ENCODE data around the gene TRH.
A peak's percentile ranks its signal among the peaks of the same experiment; 100 is the strongest.
"Not testable (repeated sequence)": the region's sequence is repeated elsewhere in the genome, so short reads cannot be mapped to it uniquely, and the experiment has no call there.

TRH gene

GRCh38 chr3:129975705-129976048, 1.2 kb downstream of the TRH start:
- H3K36me3 Mint-ChIP-seq (ENCODE audit: low read depth), result no peaks in the 10 kb centered on the region
- H3K27me3 Mint-ChIP-seq (ENCODE audit: low read depth), result peaks cover 82% of the 10 kb centered on the region
- no peaks in the 10 kb centered on the region for H3K9me3 Mint-ChIP-seq
- H3K4me3 Mint-ChIP-seq, result no peak overlapping the region
- H3K4me1 Mint-ChIP-seq (ENCODE audit: low read depth), result peaks cover 3% of the 10 kb centered on the region
- no peak overlapping the region for H3K27ac Mint-ChIP-seq

GRCh38 chr3:129976286-129976685, 1.8 kb downstream of the TRH start:
- peaks cover 80% of the 10 kb centered on the region for H3K27me3 Mint-ChIP-seq (ENCODE audit: low read depth)
- no peaks in the 10 kb centered on the region for H3K9me3 Mint-ChIP-seq
- no peak overlapping the region for H3K4me3 Mint-ChIP-seq
- no peaks in the 10 kb centered on the region for H3K36me3 Mint-ChIP-seq (ENCODE audit: low read depth)
- H3K4me1 Mint-ChIP-seq (ENCODE audit: low read depth), result peaks cover 3% of the 10 kb centered on the region
- no peak overlapping the region for H3K27ac Mint-ChIP-seq

- Mint-ChIP-seq H3K27ac (no peak overlapping the region), H3K9me3 (no peaks in the 10 kb centered on the region), H3K27me3 (ENCODE audit: low read depth) (peaks cover 62% of the 10 kb centered on the region), H3K36me3 (ENCODE audit: low read depth) (no peaks in the 10 kb centered on the region), H3K4me3 (no peak overlapping the region), H3K4me1 (ENCODE audit: low read depth) (peaks cover 3% of the 10 kb centered on the region)
Measured at GRCh38 chr3:129978123-129978522, 3.6 kb downstream of the TRH start.

- H3K9me3 Mint-ChIP-seq, result no peaks in the 10 kb centered on the region
- no peak overlapping the region for H3K27ac Mint-ChIP-seq
- no peak overlapping the region for H3K4me3 Mint-ChIP-seq
- no peaks in the 10 kb centered on the region for H3K36me3 Mint-ChIP-seq (ENCODE audit: low read depth)
- H3K4me1 Mint-ChIP-seq (ENCODE audit: low read depth), result peaks cover 3% of the 10 kb centered on the region
- H3K27me3 Mint-ChIP-seq (ENCODE audit: low read depth), result peaks cover 49% of the 10 kb centered on the region
Measured at GRCh38 chr3:129979905-129980304, 5.4 kb downstream of the TRH start.

GRCh38 chr3:129983561-129983960, 9.0 kb downstream of the TRH start:
- no peaks in the 10 kb centered on the region for H3K9me3 Mint-ChIP-seq
- H3K36me3 Mint-ChIP-seq (ENCODE audit: low read depth), result no peaks in the 10 kb centered on the region
- H3K4me1 Mint-ChIP-seq (ENCODE audit: low read depth), result no peaks in the 10 kb centered on the region
- no peak overlapping the region for H3K27ac Mint-ChIP-seq
- H3K27me3 Mint-ChIP-seq (ENCODE audit: low read depth), result peaks cover 22% of the 10 kb centered on the region
- H3K4me3 Mint-ChIP-seq, result no peak overlapping the region

- H3K4me1 Mint-ChIP-seq (ENCODE audit: low read depth), result no peaks in the 10 kb centered on the region
- no peak overlapping the region for H3K4me3 Mint-ChIP-seq
- no peaks in the 10 kb centered on the region for H3K9me3 Mint-ChIP-seq
- no peaks in the 10 kb centered on the region for H3K36me3 Mint-ChIP-seq (ENCODE audit: low read depth)
- H3K27ac Mint-ChIP-seq, result no peak overlapping the region
- peaks cover 17% of the 10 kb centered on the region for H3K27me3 Mint-ChIP-seq (ENCODE audit: low read depth)
Measured at GRCh38 chr3:129984125-129984524, 9.6 kb downstream of the TRH start.

- Mint-ChIP-seq H3K27ac (no peak overlapping the region), H3K27me3 (ENCODE audit: low read depth) (peaks cover 14% of the 10 kb centered on the region)
Measured at GRCh38 chr3:129985113-129985512, 10.6 kb downstream of the TRH start.

GRCh38 chr3:129988429-129988828, 13.9 kb downstream of the TRH start:
- Mint-ChIP-seq H3K4me3 (no peak overlapping the region), H3K9me3 (no peaks in the 10 kb centered on the region), H3K4me1 (ENCODE audit: low read depth) (no peaks in the 10 kb centered on the region), H3K27me3 (ENCODE audit: low read depth) (peaks cover 14% of the 10 kb centered on the region), H3K36me3 (ENCODE audit: low read depth) (no peaks in the 10 kb centered on the region), H3K27ac (no peak overlapping the region)

More at GRCh38 chr3:129985113-129985512, 10.6 kb downstream of the TRH start:
- no peaks in the 10 kb centered on the region for H3K9me3 Mint-ChIP-seq
- H3K4me1 Mint-ChIP-seq (ENCODE audit: low read depth), result no peaks in the 10 kb centered on the region
- H3K4me3 Mint-ChIP-seq, result no peak overlapping the region
- H3K36me3 Mint-ChIP-seq (ENCODE audit: low read depth), result no peaks in the 10 kb centered on the region

GRCh38 chr3:129989414-129989813, 14.9 kb downstream of the TRH start:
- Mint-ChIP-seq H3K4me3 (no peak overlapping the region), H3K36me3 (ENCODE audit: low read depth) (no peaks in the 10 kb centered on the region), H3K27me3 (ENCODE audit: low read depth) (peaks cover 21% of the 10 kb centered on the region), H3K27ac (no peak overlapping the region), H3K9me3 (no peaks in the 10 kb centered on the region), H3K4me1 (ENCODE audit: low read depth) (no peaks in the 10 kb centered on the region)

- Mint-ChIP-seq H3K36me3 (ENCODE audit: low read depth) (no peaks in the 10 kb centered on the region), H3K9me3 (no peaks in the 10 kb centered on the region), H3K4me3 (no peak overlapping the region), H3K27me3 (ENCODE audit: low read depth) (peaks cover 27% of the 10 kb centered on the region), H3K27ac (no peak overlapping the region), H3K4me1 (ENCODE audit: low read depth) (no peaks in the 10 kb centered on the region)
Measured at GRCh38 chr3:129992781-129993180, 18.3 kb downstream of the TRH start.

GRCh38 chr3:129994883-129995559, 20.5 kb downstream of the TRH start:
- Mint-ChIP-seq H3K4me3 (no peak overlapping the region), H3K9me3 (no peaks in the 10 kb centered on the region), H3K27ac (no peak overlapping the region), H3K36me3 (ENCODE audit: low read depth) (no peaks in the 10 kb centered on the region), H3K4me1 (ENCODE audit: low read depth) (no peaks in the 10 kb centered on the region), H3K27me3 (ENCODE audit: low read depth) (peaks cover 29% of the 10 kb centered on the region)

- Mint-ChIP-seq H3K4me1 (ENCODE audit: low read depth) (no peaks in the 10 kb centered on the region), H3K27ac (no peak overlapping the region), H3K27me3 (ENCODE audit: low read depth) (peaks cover 35% of the 10 kb centered on the region), H3K36me3 (ENCODE audit: low read depth) (no peaks in the 10 kb centered on the region), H3K4me3 (no peak overlapping the region), H3K9me3 (no peaks in the 10 kb centered on the region)
Measured at GRCh38 chr3:129996073-129996472, 21.6 kb downstream of the TRH start.

GRCh38 chr3:129999176-129999575, 24.7 kb downstream of the TRH start:
- not testable (repeated sequence) for H3K4me3 Mint-ChIP-seq; H3K9me3 Mint-ChIP-seq; H3K4me1 Mint-ChIP-seq (ENCODE audit: low read depth); H3K27ac Mint-ChIP-seq; H3K36me3 Mint-ChIP-seq (ENCODE audit: low read depth)
- peaks cover 40% of the 10 kb centered on the region for H3K27me3 Mint-ChIP-seq (ENCODE audit: low read depth)

GRCh38 chr3:130002666-130003598, 28.4 kb downstream of the TRH start:
- peak overlapping the region; percentile 46 for H3K4me3 Mint-ChIP-seq
- not testable (repeated sequence) for H3K4me1 Mint-ChIP-seq (ENCODE audit: low read depth); H3K9me3 Mint-ChIP-seq; H3K36me3 Mint-ChIP-seq (ENCODE audit: low read depth); H3K27ac Mint-ChIP-seq
- peaks cover 50% of the 10 kb centered on the region for H3K27me3 Mint-ChIP-seq (ENCODE audit: low read depth)

- H3K27me3 Mint-ChIP-seq (ENCODE audit: low read depth), result peaks cover 14% of the 10 kb centered on the region
Measured at GRCh38 chr3:130010556-130010955, 36.0 kb downstream of the TRH start.

More at GRCh38 chr3:130010556-130010955, 36.0 kb downstream of the TRH start:
- Mint-ChIP-seq H3K4me1 (ENCODE audit: low read depth) (no peaks in the 10 kb centered on the region), H3K4me3 (no peak overlapping the region), H3K27ac (no peak overlapping the region), H3K36me3 (ENCODE audit: low read depth) (no peaks in the 10 kb centered on the region), H3K9me3 (no peaks in the 10 kb centered on the region)

Data from T-helper 1 cell treated with Interleukin-12 subunit alpha and Interleukin-12 subunit beta and Interleukin-4 antibody, amounts not matched to agents 30 μg/mL and 1 μg/mL, for 36 hours (primary cell).